DND-41 (cell line): ENCODE data around the gene TAF5L.

Experiments used
- ATAC-seq: fragments of 200-7000 bp; cut with Tn5 transposase; 3 replicates; pipeline ENCODE4 v1.9.1; 2021; ENCODE audit warnings: low read depth; ENCODE audit not compliant: insufficient read depth
- DNase-seq: peaks from one replicate; pipeline ENCODE4 v3.0.0-alpha.2; 2020
- H2AFZ ChIP-seq: 2 replicates; pipeline ENCODE4 v1.6.0; 2012; ENCODE audit warnings: low read depth, low read length
- H3K27ac ChIP-seq: 2 replicates; pipeline ENCODE4 v1.5.1; 2012; ENCODE audit warnings: low read length, inconsistent platforms
- H3K27me3 ChIP-seq: fragments of 200-600 bp; sonication (generic); 2 replicates; pipeline ENCODE4 v1.6.0; 2012; ENCODE audit warnings: low read length, mild to moderate bottlenecking, inconsistent platforms; ENCODE audit not compliant: insufficient read depth, poor library complexity
- H3K36me3 ChIP-seq: 2 replicates; pipeline ENCODE4 v1.5.1; 2012; ENCODE audit warnings: low read length, inconsistent platforms; ENCODE audit not compliant: insufficient read depth
- H3K4me1 ChIP-seq: 2 replicates; pipeline ENCODE4 v1.5.1; 2012; ENCODE audit warnings: mild to moderate bottlenecking, low read length; ENCODE audit not compliant: insufficient read depth
- H3K4me2 ChIP-seq: 2 replicates; pipeline ENCODE4 v1.6.0; 2012; ENCODE audit warnings: mild to moderate bottlenecking, moderate library complexity, low read length, inconsistent platforms; ENCODE audit not compliant: insufficient read depth
- H3K4me3 ChIP-seq, 2 experiments: fragments of 200-600 bp in 1 of 2; shearing (Covaris generic) in 1 of 2; 2 replicates each; pipeline ENCODE4 v1.5.1; 2012 to 2016; ENCODE audit warnings: inconsistent platforms in 2 of 2, low read length in 2 of 2, mild to moderate bottlenecking in 2 of 2, low read depth in 1 of 2, moderate library complexity in 1 of 2
- H3K79me2 ChIP-seq: 2 replicates; pipeline ENCODE4 v1.6.0; 2012; ENCODE audit warnings: low read length, inconsistent platforms; ENCODE audit not compliant: insufficient read depth
- H3K9ac ChIP-seq: 2 replicates; pipeline ENCODE4 v1.6.0; 2012; ENCODE audit warnings: low read depth, mild to moderate bottlenecking, inconsistent platforms, low read length, moderate library complexity
- H3K9me3 ChIP-seq: 2 replicates; pipeline ENCODE4 v1.5.1; 2012; ENCODE audit warnings: low read length, moderate library complexity, mild to moderate bottlenecking, inconsistent platforms; ENCODE audit not compliant: insufficient read depth, severe bottlenecking
- H4K20me1 ChIP-seq: 2 replicates; pipeline ENCODE4 v1.6.0; 2012; ENCODE audit warnings: low read length; ENCODE audit not compliant: insufficient read depth
- CTCF ChIP-seq: IDR thresholded peaks from 2 replicates; pipeline ENCODE4 v1.5.1; 2012; ENCODE audit warnings: borderline replicate concordance, low read length, moderate library complexity, mild to moderate bottlenecking; ENCODE audit not compliant: poor library complexity, severe bottlenecking; ENCODE audit errors: extremely low read depth
- EZH2 ChIP-seq: IDR thresholded peaks from 3 replicates; pipeline ENCODE4 v1.6.1; 2012; ENCODE audit warnings: borderline replicate concordance, low read depth, mild to moderate bottlenecking, moderate library complexity, low read length, inconsistent platforms; ENCODE audit not compliant: severe bottlenecking

Gene TAF5L

GRCh38 chr1:229620876-229621275 is 5.0 kb downstream of the TAF5L start:
- peaks cover 96% of the 10 kb centered on the region for H3K79me2 ChIP-seq
- H3K27me3 ChIP-seq, result no peaks in the 10 kb centered on the region
- no peaks in the 10 kb centered on the region for H3K9me3 ChIP-seq
- no peak overlapping the region for H3K4me2 ChIP-seq
- no peak overlapping the region for H2AFZ ChIP-seq
- H4K20me1 ChIP-seq, result peaks cover 43% of the 10 kb centered on the region; the same call in 1 of the 2 replicates
- no peak for TF ChIP-seq EZH2
- no peak for TF ChIP-seq CTCF
- DNase-seq (no peak), ATAC-seq (no peak)
- H3K27ac ChIP-seq, result no peak overlapping the region
- peaks cover 12% of the 10 kb centered on the region for H3K36me3 ChIP-seq
- no peak overlapping the region for H3K9ac ChIP-seq
- peaks cover 31% of the 10 kb centered on the region for H3K4me1 ChIP-seq
- no peak overlapping the region for H3K4me3 ChIP-seq

GRCh38 chr1:229619614-229620013 is 6.3 kb downstream of the TAF5L start:
- Histone ChIP-seq H4K20me1 (peaks cover 41% of the 10 kb centered on the region; the same call in 1 of the 2 replicates), H3K4me1 (peaks cover 26% of the 10 kb centered on the region)
- DNase-seq, result no peak

GRCh38 chr1:229619002-229619401 is 6.9 kb downstream of the TAF5L start:
- H3K27me3 ChIP-seq, result no peaks in the 10 kb centered on the region
- peaks cover 98% of the 10 kb centered on the region for H3K79me2 ChIP-seq
- no peak overlapping the region for H3K4me3 ChIP-seq
- DNase-seq (no peak), ATAC-seq (no peak)
- H3K9ac ChIP-seq, result no peak overlapping the region
- H3K36me3 ChIP-seq, result peaks cover 20% of the 10 kb centered on the region
- no peak overlapping the region for H3K27ac ChIP-seq
- TF ChIP-seq CTCF, result no peak
- TF ChIP-seq EZH2, result no peak
- peaks cover 46% of the 10 kb centered on the region; the same call in 1 of the 2 replicates for H4K20me1 ChIP-seq
- no peak overlapping the region for H2AFZ ChIP-seq
- H3K9me3 ChIP-seq, result no peaks in the 10 kb centered on the region
- H3K4me2 ChIP-seq, result no peak overlapping the region
- peaks cover 19% of the 10 kb centered on the region for H3K4me1 ChIP-seq

More at GRCh38 chr1:229619614-229620013, 6.3 kb downstream of the TAF5L start:
- Histone ChIP-seq H3K4me3 (no peak overlapping the region), H3K27ac (no peak overlapping the region), H3K9ac (no peak overlapping the region), H2AFZ (no peak overlapping the region), H3K4me2 (no peak overlapping the region), H3K36me3 (peaks cover 14% of the 10 kb centered on the region; the same call in 1 of the 2 replicates), H3K79me2 (peaks cover 98% of the 10 kb centered on the region), H3K9me3 (no peaks in the 10 kb centered on the region), H3K27me3 (no peaks in the 10 kb centered on the region)
- no peak for TF ChIP-seq EZH2
- no peak for TF ChIP-seq CTCF
- no peak for ATAC-seq
